Iris pigment epithelial cell (primary cell): Measurements from ENCODE around the gene SRSF8.
A peak's percentile ranks its signal among the peaks of the same experiment; 100 is the strongest.

ENCODE experiments used
- DNase-seq: peaks from one replicate; pipeline ENCODE4 v3.0.0-alpha.2; 2011; ENCODE audit warnings: low read depth

The SRSF8 gene

DNA sequence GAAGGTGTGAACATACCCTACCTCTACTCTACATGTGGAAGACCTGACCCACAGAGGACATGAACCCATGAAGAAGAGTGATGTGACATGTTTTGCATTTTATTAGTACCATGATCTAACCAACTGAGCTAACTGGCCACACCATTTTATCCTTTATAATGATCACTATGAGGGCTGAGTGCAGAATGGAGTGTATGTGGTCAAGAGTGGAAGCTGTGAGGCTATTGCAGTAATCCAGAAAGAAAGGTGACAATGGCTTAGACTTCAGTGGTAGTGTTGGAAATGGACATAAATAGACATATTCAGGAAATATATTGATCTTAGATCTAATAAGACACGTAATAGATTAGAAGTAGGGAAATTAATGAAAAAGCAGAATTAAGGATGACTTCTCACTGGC is 3.8 kb downstream of the SRSF8 start:
- DNase-seq, result no peak

DNA sequence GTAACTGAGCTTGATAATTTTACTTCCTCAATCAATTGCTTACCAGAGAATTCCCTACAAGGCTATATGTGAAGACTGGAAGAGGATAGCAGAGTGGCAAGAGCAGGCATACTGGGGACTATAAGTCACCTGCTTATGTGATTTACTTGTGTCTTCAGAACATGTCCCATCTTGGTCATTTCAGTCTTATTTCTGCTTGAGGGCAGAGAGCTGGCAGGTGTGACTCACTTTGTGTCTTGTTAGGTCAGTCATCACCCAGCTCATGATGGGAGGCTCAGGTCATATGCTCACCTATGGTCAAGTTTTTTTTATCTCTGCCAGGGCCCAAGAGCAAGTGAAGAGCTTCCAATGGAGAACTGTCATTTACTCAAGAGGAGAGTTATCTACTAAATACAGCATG is 6.2 kb downstream of the SRSF8 start:
- DNase-seq, result no peak

DNA sequence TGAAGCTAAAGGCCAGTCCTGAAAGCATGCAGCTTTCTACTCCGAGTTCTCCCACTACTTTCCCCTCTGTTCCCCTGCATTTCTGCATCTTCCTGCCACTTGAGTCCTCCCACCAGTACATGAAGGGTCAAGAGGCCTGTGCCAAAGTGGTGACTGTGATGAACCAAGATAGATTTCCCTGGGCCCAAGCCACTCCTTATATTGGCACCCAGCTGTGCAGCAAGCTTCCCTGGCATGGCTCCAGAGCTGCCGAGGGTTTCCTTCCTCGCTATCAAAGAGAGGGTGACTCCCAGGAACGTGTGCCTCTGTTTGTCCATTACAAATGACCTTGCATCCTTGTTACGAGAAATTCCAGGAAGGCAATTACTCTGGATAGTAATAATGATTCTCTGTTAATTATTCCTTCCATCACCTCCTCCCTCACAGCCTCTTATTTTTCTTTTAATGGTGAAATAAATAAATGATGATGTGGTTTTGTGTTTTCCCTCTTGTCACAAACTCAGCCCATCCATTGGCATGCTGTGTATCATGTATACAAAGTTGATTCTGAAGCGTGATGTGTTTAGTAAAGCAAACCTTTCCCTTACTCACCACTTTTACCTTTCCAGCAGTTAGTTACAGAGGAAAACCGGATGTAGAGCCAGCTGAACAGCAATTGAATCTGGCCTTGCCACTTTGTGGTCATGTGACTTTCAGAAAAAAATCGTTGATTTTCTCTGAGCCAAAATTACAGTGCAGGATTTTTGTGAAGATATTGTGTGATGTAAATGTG is 8.3 kb downstream of the SRSF8 start:
- no peak for DNase-seq

DNA sequence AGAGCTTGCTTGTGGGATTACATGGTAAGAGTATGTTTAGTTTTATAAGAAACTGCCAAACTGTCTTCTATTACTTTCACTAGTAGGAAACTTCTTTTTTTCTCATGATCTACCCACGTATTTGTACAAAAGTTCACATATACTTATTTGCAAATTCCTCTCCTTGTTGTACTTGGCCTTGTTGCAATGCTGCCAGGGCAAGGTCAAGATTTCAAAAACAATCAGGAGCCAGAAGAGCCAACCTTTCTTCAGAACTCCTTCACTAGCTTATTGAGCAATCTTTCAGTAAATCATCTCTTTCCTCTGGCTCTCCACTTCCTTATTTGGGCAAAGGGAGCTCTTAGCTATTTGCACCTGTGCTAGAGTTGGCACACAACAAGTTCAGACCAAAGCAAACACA is 9.7 kb downstream of the SRSF8 start:
- DNase-seq, result peak; percentile 97

DNA sequence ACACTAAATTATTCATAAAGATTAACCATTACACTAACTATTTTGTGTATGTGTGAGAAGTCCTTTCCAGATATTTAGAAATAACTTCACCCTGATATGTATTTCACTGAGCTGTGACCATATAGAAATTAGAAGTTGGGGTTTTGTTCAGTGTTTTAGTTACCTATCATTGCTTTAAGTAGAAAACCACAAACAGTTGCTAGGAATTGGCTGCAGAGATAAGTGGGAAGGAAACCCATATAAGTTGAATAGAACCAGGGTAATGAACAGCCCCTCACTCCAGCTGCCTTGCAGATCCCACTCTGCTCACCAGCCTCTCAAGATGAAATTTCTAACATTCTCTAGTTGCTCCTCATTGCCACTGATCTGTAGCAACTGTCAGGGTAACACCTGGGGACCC is 10.3 kb downstream of the SRSF8 start:
- DNase-seq, result no peak

DNA sequence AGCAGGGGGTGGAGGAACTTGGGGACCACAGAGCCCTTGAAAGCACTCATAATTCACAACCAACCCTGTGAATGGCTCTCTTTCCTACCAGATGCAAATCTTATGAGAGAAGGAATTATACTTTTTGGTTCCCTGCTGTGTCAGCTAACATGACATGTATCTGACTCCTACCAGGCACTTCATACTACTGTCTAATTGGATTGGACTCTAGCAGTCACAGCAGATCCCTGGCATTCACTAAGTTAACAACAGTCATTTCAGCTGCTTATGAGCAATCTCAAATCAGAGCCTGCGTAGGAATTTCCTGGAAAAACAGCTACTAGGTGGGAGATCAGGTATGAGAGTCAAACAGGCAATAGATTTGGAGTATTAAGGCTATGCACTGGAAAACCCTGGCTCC is 11.8 kb downstream of the SRSF8 start:
- DNase-seq, result peak; percentile 31

DNA sequence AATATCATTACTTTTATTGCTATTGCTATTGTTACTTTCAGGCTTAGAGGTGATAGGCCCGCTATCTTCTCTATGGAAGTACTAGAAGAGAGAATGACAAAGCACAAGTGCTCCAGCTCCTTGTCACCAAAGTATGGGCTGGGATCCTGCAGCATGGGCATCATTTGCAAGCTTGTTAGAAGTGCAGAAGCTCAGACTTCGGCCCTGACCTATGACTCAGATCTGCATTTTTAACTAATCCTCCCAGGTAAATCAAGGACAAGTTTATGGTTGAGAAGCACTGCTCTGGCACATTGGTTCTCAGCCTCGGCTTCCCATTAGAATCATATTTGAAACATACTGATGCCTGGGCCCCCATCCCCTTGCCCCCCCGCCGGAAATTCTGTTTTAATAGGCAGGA is 14.3 kb downstream of the SRSF8 start:
- DNase-seq, result no peak

DNA sequence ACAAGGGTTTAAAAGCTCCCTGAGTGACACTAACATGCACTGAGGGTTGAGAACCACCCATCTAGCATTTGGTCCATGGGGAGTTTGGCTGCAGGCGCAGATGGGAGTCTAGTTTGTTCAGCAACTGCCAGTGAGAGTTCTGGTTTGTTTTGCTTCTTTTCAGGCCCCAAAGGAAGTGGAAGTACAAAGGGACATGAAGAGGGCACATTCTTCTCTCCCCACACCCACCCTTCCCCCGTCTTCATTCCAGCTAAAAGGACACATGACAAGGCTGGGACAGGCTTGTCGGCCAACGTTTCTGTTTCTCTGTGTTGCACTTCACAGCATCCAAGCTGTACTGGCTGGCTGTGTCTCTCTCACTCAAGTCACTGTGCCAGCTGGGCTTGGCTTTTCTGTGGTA is 14.7 kb downstream of the SRSF8 start:
- no peak for DNase-seq

DNA sequence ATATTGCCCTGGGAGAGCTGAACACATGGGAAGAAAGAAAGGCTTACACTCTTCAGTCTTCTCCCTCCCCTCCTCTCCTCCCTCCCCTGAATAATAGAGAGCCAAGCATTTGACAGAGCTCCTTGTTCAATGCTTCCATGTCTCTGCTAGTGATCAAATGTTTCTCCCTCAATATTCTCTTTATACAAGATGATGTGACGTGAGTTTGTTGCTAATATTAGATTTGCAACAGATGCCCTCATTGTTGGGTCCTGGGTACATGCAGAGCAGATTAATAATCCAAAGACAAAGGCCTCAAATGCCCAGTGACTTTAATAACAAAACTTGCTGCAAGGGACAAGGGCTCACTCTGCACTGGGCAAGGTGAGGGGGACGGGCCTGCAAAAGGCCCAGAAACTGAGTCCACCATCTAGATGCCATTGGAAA is 15.9 kb downstream of the SRSF8 start:
- no peak for DNase-seq

DNA sequence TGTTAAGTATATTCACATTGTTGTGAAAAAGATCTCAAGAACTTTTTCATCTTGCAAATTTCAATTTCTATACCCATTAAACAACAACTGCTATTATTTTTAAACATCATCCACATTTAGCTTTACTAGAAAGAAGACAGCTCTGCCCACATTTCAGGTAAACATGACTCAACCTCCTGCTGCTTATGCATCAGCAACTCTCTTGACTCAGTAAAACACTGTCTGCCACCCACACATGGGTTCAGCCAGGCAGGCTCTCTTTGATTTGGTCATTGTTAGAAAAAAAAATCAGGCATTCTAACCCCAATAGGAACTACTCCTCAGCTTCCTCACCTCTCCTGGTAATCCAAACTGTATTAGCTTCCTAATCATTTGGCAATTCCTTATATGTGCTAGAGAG is 17.8 kb downstream of the SRSF8 start:
- DNase-seq, result peak; percentile 76

DNA sequence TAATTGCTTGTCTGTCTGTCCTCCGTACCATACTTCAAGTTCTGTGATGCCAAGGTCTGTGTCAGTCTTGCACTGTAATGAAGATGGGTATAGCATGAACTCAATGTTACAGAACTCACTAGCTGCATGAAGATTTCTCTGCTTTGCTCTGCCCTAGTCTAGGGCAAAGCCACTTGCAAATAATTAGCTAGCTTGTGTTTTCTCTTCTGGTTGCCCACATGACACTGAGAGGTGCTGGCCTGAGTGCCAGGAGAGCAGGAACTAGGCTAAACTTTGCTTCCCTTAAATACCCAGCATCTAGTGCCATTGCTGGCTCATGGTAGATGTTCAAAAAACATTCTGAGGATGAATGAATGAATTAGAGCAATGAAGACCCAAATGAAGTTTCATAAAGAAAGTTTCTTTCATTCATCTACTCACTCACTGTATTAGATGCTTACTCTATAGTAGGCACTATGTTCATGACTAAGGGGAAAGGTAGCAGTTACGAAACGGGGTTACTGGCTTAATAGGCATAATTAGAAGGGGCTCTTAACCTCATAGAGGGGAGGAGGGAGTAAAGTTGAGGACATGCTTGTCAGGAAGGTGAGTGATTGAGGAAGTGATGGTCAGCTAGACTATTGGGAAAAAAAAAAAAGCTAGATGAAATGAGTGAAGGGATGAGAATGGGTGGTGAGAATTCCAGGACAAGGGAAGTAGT is 18.5 kb downstream of the SRSF8 start:
- no peak for DNase-seq

DNA sequence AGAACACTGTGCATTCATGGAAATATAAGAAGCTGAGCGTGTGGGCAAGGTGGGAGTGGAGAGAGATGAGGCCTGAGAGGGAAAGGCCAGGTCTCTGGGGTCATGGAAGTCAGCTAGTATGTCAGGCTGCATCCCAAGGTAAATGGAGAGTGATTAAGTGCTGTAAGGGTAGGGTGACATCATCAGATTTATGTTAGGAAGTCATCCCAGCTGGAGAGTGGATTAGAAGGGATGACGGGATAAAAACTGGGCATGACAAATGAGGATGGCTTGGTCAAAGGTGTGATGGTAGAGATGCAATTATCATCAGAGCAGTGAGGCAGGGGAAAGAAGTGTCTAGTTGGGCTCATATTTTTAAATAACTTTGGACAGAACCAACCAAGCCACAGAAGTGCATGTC is 19.4 kb downstream of the SRSF8 start:
- no peak for DNase-seq

DNA sequence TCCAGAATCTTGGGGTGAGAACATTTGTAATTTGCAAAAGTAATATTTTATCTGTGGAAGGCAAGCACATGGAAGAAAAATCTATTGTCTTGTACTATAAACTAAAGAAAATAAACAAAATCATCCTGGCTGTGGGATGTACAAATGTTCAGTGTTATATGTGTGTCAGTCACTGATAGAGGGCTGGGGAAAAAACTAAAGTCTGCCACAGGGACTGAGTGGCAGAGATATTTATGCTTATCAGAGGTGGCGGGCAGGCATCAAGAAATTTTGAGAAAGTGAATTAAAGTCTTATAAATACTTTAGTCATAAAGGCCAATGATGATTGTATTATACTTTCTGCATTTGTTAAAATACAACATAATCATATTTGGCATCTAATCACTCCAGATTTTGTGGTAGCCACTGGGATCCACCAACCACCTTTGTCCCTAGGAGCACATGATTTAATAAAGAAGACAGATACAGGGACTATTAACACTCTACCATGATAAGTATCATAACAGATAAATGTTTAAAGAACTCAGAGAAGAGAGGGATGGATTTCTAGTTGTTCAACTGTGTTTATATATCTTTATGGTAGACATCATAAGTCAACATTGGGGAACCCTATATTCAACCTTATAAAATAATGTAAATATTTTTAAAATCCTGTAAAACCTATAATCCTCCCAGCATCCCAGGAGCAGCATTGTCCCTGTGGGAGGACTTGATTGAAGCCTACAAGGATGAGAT is 20.3 kb downstream of the SRSF8 start:
- DNase-seq, result no peak

DNA sequence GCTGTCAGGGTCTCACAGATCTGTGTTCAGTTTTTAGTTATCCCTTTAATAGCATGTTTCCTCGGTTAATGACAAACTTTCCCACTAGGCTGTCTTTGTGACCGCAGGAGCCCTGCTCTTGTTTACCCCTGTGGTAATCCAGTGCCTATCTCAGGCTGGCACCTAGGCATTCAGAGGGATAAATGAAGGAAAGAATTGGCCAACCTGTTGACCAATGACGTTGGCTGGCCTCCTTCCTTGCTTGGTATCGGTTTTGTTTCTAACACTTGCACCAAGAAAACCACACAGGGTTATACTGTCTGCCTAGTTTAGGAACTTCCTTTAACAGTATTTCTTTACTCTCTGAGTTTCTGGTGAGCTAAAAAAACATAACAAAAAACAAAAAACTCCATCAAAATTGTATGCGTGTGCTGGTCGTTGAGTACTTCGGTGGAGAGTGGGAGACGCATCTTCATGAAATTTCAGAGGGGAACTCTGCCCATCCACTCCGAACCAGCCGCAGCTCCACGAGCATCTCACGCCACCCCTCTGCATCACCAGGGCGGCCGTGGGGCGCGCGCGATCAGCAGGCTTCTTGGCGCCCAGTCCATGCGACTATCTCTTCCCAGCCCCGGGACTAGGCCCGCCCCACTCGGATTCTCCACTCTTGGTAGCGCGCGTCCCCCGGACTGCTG is 22.4 kb downstream of the SRSF8 start:
- peak; percentile 25 for DNase-seq

DNA sequence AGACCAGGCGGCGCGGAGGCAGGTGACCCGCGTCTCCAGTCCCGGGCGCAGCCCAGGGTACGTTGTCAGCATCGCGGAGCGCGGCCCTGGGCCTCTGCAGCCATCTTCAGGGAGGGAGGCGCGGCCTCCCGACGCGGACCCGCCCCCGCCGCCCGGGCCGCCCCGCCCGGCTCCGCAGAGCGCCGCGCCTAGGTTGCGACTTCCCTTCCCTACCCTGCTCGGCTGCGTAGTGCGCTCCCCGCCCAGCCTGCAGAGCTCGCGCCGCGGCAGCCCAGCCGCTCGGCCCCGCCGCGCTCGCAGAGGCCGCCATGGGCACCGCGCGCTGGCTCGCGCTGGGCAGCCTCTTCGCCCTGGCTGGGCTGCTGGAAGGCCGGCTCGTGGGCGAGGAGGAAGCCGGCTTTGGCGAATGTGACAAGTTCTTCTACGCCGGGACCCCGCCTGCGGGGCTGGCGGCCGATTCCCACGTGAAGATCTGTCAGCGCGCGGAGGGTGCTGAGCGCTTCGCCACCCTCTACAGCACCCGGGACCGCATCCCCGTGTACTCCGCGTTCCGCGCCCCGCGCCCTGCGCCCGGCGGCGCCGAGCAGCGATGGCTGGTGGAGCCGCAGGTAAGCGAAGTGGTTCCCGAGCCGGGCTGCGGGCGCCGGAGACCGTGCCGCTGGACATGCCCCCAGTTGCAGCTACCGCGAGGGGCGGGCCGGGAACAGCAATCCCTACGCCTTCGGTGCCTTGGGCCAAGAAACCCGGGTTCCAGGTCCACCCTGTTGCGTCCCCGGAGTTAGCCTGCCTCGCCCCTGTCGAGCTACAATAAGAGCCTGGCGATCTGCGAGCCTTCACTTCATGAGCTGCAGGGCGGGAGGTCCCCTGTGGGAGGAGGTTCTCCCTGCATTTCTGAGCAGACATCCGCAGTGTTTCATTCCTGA is 23.2 kb downstream of the SRSF8 start, which contains the start of gene ENDOD1:
Gene ENDOD1, plus strand, starts transcription at position 227 of the 923 bp plus-strand sequence. Its CDS starts 82 bp downstream, at position 309.
- peak; percentile 89 for DNase-seq

DNA sequence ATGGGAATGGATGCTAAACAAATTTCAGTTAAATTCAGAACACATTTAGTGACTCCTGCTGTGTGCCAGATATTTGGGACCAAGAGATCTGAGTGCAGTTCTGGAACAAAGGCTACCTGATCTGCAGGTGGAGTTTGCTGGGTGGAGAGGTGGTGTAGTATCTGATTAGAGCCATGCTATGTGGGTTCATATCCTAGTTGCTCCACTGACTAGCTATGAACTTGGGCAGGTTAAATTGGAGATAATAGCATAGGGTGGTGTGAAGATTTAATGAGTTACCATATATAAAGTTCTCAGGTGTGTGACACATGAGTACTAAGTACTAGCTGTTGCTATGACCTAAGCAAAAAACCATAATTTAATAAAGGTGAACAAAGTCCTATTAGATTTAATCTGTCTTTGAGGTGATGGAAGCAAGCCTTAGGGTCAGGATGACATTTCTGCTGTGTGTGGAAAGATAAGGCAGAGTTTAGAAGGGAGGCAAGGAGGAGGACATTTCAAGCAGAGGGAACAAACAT is 25.0 kb downstream of the SRSF8 start:
- no peak for DNase-seq

DNA sequence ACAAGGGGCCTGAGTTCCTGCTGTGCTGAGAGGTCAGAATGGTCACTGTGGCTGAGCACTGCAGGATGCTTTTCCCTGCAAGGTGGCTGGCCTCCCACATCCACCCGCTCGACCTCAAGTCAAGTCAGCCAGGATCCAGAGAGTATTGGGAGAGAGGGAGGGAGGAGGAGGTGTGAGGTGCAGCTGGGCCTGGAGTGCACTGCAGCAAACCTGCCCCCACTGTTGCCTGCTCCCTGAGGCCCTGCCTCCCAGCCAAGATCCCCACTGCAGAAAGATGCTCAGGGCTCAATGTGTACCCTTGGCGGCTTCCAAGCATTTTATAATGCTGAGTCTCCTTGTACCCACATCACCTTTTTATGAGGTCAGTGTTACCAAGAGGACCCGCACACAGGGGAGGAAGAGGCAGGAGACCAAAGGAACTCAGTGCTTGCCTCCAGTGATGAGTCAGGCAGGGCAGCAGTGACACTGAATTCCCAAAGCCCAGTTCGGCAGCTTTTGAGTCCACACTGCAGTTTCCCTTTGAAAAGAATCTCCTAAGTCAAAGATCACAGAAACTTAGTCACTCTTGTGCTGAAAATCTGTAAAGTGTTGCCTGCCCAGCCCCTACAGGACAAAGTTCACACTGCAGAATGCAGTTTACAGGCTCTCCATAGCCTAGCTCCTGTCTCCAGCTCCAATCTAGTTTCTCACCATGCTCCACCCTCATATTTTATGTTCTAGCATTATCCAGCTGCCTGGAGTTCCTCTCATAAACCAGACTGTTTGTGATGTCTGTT is 26.0 kb downstream of the SRSF8 start:
- peak; percentile 78 for DNase-seq

DNA sequence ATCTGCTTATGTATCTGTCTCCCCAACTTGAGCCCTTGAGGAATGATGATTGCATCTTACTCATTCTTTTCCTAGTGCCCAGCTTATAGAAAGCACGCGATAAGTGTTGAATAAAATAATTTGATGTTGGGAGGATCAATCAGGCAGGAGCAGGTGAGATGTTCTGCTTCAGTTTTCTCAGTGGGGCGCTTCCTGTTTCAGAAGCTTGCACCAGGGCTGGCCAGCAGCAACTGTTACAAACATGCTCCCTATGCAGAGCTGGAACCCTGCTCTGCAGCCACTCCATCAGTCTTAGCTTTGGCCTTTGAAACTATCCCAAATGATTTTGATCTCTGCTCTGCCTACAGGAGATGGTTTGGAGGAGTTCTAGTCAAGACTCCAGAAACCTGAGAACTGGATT is 26.8 kb downstream of the SRSF8 start:
- no peak for DNase-seq

DNA sequence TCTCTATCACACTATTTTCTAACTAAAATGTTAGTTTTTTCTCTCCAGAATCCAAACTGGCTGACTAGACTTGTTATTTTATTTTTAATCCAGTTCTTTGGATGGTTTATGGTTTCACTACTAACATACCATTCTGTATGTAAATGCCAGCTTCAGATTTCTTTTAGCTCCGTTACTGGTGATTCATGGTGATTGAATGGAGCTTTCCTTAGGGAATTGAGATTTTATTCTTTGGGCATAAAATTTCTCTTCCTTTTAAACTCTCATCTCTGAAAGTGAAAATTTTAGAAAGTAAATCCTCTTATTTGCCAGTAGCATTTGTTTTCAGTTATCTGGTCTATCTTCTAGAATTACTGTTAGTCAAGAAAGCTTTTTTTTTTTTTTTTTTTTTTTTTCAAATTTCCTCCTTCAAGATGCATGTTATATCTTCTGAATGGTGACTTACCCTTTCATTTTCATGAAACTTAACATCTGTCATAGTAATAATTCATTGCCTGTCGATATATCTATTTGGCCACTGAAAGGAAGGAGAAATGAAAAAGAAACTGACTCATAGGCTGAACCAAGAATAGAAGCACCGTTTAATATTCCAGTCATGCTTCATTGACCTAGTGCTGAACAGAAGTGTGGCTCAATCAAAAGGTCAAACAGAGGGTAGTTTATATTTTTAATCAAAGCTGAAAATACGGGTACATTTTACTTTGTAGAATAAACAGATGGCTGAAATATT is 29.3 kb downstream of the SRSF8 start:
- peak; percentile 85 for DNase-seq

DNA sequence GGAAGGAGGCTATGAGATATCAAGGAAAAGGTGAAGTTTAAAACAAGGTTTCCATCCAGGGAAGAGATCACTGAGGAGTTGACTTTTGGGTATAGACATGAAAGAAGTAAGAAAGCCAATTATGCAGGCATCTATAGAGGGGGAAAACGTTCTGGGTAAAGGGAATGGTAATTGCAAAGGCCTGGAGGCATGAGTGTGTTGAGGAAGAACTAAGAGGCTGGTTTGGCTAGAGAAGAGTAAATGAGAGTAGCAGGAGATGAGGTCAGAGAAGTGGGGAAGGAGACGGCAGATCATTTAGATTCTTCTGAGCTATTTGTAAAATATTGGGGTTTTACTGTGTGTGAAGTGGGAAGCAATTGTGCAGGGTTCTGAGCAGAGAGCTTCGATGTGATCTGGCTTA is 30.5 kb downstream of the SRSF8 start:
- DNase-seq, result no peak
